Fibroblast of the conjunctiva (primary cell): ENCODE data around the gene RASGRP1.
"Not testable (repeated sequence)": the region's sequence is repeated elsewhere in the genome, so short reads cannot be mapped to it uniquely, and the experiment has no call there.

Experiments used
- DNase-seq: peaks from one replicate; pipeline ENCODE4 v3.0.0-alpha.2; 2010; ENCODE audit warnings: low read depth

RASGRP1 gene

DNA sequence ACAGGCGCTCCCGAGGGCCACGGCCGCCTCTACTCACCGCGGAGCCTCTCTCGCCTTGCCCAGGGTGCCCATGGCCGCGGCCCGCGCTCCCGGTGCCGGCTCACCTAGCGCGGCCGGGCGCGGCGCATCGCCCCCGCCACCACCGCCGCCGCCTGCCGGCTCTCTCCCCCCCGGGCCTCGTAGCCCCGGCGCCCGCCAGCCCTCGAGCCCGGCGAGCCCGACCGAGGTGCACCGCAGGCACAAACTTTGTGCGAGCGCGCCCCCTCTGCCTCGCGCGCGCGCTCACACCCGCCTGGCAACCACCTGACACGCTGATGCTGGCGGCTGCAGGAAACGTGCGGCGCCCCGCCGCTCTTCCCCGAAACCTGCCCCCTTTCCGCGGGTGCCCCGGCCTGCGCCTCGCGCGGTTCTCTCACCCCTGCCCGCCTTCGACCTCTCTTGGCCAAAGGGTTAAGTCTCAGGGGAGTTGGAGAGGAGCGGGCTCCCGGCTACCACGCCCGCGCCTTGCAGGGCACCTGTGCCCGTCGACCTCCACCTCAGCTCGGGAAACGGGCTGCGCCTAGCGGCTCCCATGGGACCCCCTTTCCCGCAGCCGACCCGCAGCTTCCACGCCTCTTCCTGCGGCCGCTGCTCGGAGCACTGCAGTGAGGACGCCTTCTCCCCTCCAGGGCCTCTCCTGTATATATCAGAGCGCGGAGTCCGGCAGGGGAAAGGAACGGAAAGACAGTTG, at the start of gene RASGRP1:
RASGRP1 (minus strand) TSS at position 258 of the 730 bp plus-strand sequence; CDS start at position 72, 186 bp downstream.
- no peak for DNase-seq

DNA sequence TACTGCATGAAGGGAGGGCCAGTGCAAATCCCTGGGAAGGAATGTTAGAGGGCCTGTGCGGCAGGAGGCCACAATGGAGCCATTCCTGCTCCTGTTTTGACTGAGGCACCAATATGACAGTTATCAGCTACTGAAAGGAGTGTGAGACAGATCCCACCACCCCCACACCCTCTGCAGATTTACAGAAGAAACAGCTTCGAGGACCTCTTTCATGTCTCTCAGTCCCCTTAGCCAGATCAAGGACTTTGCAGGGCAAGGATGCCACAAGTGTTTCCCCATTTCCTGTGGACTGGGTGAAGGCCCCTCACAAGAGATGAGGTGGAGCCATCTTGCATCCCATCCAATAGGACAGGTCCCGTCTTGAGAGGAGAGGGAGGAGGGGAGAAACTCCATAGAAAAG, 48.5 kb upstream of the RASGRP1 start:
- no peak for DNase-seq

DNA sequence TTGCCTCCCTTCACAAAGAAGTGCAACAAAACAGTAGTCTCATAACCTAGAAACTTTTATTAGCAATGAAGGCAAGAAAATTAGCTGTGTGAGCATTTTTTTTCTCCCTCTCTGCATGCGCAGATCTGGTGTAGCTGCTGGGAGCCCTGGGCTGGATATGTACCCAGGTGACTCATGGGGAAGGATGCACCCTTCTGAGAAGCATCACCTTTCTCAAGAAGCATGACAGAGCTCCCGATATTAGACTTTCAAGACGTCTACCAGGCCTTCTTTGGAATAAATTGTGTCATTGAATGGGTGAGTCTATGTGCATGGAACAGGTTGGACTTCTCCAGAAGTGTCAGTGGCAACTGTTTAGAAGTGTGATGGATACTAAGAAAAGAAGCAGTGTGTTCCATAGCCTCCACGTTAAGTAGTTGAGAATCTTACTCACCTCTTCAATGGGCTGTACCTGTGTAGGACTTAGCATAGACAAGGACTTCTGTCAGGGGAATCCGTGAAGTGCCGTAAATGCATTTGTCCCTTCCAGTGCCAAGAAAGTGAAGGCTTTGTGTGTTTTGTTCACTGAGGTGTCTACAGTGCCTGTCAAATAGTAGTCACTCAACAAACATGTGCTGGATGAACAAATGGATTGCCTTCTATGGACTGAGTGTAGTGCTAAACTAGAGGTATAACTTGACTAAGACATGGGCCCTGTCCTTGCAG, 47.7 kb upstream of the RASGRP1 start:
- no peak for DNase-seq

DNA sequence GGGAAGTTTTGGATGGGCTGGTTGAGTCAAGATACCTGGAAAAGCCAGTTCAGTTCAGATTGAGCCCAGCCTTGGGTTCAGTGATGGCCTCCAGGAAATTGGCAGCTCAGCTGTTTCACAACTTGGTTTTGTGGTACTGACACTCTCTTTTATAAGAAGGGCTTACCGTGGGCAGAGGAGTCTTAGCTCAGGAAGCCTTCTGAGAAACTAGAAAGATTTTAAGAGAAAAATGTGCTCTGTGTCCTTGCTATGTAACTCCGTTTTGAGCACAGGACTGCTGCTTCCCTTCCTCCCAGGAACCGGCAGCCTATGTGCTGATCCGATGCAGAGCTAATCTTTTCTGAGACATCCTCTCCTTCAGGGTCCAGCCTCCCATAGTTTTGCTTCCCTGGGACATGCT, 46.6 kb upstream of the RASGRP1 start:
- DNase-seq = no peak

DNA sequence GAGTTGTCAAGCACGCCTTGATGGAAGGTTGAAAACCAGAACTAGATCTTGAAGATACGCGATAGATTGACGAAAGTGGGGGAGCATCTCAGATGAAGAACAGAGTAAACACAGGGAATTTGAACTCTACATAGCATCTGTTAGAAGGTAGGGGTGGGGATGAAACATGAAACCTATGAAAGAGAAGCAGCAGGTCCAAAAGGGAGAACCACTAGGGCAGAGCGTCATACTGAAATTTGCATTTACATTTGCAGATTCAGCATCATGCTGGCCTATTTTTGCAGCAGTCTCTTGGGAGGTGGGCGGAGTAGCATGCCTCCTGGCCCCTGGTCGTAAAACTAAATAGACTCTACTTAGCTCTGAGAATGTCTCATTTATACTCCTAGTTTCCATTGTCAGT, 46.1 kb upstream of the RASGRP1 start:
- DNase-seq = no peak

DNA sequence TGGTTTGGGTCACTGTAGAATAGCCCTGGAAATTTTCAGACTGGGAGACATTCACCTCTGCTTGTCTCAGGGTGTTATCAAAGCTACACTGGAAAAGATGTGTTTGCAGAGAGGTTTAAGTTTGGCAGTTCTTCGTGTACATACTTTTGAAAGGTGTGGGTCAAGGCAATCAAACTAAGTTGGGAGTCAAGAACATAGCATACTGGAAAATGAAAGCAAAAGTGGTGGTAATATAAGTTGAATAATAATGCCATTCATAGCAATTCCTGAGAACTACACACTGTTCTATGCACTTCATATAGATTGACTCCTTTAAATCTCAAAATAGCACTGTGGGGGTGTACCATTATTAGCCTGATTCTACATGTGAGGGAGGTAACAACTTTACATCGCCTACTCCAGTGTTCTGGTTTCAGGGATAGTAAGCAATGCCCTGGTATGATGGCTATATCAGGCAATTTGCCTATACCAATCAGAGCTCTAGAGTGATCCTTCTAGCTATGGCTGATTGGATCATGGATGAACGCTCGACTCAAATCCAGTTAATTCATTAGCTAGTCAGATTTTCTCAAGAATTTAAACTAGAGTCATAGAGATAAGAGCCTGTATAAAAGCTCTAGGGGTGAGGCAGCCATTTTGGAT, 44.6 kb upstream of the RASGRP1 start:
- DNase-seq = no peak

DNA sequence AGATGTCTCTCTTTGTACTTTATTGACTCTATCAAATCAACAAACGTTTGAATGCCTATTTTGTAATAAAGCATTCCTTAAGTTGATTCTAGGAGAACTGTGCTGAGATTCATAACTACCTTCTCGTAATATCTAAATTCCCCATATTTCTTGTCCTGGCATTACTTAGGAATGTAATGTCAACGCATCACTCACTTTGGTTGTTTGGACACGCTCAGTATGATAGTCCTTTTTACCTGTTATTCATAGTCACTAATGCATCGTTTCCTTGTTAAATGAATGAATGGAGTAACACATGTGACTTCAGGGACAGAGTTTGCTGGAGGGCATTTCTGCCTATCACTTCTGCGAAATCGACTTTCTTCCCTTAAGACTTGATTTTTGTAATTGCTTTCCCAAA, 44.1 kb upstream of the RASGRP1 start:
- no peak for DNase-seq

DNA sequence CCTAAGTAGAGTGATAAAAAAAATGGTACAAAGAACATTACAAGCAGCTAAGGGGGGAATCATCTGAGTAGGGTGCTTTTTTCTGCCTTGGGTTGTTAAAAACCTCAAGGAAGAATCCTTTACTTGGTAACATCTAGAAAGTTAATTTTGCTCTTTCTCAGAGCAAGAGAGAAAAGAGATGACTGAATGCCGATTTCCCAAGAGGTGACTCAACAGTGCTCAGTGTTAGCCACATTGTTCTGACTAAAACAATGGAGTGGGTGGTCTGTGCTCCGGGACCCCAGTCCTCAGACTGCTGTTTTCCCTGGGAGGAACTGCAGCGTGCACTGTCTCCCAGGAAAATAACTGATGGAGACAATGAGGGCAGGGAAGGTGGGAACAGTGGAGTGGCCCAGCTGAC, 41.1 kb upstream of the RASGRP1 start:
- no peak for DNase-seq

DNA sequence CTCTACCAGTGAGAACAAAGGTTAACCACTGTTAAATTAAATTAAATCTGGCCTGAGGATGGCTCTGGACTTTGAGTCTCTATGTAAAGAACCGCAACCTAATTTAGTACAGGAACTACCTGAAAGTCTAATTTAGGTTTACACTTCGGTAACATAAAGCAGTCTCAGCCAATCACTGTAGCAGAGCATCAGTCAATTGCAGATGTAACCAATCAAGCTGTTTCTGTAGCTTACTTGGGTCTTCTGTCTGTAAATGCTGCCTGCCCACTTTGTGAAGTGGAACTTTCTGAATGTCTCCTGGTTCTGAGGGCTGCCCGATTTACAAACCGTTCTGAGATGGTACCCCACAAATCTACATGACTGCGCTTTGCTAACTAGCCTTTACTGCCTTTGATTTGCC, 39.1 kb upstream of the RASGRP1 start:
- no peak for DNase-seq

DNA sequence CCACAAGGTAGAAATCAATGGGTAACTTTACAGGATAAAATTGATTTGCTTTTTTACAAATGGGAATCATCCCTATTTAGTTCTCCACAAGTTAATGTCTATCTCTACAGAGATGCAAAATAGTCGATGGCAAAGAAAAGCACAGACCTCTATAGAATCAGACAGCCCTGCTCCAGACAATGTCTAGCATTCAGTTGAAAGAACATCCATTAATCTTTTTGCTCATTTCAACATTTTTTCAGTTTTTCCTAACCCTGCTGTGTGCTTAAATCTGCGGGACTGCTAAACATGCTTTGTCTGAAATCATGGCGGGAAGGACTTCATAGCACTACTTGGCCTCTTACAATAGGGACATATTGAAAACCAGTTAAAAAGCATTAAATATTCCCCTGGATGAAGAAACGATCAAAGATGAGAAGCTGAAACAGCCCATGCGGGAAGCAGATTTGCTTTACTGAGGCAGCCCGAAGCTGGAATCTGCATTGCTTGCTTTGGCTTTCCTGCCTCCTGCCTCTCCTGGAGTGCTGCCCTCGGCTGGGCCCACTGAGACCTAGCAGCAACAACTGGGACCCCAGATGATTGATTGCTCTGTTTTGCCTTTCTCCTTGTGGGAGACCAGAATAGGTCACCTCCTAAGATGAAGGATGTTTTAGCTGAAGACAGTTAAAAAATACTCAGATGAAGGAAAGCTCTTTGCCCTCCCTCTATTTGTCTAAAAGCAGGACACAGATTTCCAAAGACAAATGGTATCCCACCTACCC, 38.5 kb upstream of the RASGRP1 start:
- DNase-seq = no peak

DNA sequence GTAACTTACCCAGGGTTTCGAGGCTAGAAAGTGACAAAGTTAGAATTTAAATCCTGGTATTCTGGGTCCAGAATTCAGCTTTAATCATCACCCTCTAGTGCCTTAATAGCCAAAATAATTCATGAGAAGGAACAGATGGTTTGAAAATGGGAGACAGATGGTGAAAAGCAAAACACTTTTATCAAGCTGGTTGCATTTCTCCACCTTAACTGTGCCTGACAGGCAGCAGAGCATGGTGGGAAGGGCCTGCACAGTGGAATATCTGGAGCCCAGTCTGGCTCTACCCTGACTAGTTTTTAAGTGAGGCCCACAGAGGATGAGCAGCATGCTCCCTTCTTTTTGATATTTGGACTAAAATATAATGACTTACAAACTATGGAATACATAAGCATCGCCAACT, 35.6 kb upstream of the RASGRP1 start:
- DNase-seq = no peak

DNA sequence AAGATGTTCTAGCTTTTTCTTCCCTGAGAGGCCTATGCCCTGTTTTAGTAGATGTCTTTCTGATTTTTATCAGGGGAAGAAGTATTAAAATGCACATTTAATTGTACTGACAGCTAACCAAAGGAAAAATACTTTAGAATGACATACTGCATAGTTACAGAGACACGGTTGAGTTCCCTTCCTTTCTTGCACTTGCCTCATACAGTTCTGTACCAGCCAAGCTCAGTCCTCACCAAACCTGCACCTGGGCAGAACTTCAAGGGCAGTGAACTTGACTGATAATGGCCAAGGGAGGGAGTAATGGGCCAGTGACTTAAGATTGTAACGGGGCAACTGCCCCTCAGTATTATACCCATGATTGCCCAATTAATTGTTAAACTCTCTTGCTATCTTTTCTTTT, 34.1 kb upstream of the RASGRP1 start:
- no peak for DNase-seq

DNA sequence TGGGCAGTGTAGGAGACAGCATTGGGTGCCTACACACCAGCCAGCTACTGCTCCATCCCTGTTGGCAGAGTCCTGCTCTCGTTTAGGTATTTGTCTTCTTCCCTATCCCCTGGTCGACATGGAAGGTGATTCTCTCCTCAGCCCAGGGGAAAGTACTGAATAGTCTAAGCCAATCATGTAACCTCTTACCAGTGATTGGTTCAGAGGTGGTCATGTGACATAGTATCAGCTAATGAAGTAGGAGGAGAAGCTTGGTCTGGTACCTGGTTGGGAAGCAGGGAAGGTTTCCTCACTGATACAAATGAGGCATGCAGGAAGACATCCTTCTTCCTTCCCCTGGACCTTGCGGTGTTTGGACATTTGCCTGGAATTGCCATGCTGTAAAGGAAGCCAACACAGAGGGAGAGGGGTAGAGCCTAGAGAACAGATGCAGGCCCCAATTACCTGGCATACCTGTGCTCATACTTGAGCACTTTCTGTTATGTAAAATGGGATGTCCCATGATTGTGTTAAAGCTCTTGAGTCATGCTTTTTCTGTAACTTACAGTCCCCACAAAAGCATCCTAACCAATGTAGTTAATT, 32.7 kb upstream of the RASGRP1 start:
- no peak for DNase-seq

DNA sequence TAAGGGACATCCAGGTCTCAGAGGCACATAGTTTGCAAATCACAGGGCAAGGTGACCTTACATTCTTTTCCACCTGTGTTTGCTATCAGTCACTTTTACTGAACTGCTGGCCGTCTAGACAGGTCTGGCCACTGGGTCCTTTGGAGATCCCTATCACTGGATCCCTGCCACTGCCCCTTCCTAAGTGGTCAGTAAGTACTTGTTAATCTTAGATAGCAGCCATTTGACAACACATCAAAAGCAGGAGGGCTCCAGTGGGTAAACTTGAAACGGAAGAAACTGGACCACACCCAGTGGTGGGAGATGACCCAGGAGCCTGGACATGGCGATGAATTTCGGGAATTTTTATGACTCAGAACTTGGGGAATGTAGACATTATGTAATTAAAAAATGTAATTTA, 28.9 kb upstream of the RASGRP1 start:
- no peak for DNase-seq

DNA sequence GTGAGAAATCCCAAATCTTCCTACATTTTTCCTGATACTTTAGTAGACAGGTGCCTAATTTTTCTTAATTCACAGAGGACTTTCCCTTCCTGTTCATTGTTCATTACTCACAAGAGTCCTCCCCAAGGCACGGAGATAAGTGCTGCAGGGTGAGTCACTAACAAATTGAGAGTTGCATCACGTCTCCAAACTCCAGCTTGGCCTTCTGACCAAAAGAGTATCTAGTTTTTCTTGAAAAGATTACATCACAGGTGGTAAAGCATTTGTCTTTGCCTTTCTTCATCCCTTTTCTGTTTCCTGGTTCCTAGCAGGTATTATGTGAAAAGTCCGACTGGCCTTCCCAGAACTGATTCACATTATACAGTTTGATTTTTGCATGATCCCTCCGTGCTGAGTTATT, 24.9 kb upstream of the RASGRP1 start:
- DNase-seq = peak; percentile 47

DNA sequence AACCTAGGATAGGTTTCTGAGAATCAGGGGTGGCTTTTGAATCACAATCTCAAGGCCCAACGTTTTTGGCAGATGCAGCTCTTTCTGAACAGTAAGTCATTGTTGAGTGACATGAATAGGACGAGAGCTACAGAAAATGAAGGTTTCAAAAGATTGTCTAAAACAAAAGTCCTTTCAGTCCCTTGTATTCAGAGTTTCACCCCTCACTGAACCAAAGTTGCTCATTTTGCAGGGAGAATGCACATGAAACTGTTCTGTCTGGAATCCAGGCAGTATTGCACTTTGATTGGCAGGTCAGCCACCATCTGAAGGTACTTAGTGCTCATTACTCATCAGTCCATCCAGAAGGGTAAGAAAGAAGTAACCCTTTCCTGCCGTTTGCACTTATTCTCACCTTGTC, 24.1 kb upstream of the RASGRP1 start:
- DNase-seq = no peak

DNA sequence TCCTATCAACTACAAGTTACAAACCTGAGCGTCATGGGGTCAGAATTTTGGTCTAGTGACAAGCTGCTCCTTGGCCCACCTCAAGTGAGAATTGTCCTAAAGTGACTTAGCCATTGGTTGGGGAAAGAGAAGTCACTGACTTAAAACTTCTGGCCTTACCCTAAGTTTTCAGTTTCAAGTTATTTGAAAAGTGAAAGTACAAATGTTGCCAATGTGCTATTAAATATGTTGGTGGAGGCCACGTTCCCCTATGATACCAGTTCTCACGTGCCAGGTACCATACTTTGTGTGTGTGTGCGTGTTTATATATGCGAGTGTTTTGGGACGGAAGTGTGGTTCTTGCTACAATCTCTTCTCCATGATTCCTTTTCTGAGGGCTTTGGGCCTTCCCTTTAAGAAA, 22.6 kb upstream of the RASGRP1 start:
- no peak for DNase-seq

DNA sequence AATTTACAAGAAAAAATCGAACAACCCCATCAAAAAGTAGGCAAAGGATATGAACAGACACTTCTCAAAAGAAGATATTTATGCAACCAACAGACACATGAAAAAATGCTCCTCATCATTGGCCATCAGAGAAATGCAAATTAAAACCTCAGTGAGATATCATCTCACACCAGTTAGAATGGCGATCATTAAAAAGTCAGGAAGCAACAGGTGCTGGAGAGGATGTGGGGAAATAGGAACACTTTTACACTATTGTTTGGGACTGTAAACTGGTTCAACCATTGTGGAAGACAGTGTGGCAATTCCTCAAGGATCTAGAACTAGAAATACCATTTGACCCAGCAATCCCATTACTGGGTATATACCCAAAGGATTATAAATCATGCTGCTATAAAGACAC, 21.4 kb upstream of the RASGRP1 start:
- DNase-seq = not testable (repeated sequence)

DNA sequence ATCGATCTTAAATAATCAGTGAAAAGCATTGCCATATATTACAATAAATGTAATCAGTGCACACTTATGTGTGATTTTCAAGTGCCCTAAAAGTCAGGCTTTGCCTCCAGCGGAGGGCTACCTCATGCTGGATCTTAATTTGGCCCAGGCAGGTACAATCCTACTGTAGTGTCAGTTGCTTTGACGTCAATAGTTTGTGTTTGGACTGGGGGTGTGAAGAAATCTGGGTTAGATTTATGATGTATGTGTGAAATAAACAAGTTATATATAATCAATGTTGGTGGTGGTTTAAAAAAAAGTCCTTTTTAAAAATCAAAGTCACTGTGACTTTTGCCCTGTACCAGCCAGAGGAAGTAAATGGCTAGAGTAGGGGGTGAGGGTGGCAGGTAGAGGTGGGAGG, 14.0 kb upstream of the RASGRP1 start:
- DNase-seq = no peak

DNA sequence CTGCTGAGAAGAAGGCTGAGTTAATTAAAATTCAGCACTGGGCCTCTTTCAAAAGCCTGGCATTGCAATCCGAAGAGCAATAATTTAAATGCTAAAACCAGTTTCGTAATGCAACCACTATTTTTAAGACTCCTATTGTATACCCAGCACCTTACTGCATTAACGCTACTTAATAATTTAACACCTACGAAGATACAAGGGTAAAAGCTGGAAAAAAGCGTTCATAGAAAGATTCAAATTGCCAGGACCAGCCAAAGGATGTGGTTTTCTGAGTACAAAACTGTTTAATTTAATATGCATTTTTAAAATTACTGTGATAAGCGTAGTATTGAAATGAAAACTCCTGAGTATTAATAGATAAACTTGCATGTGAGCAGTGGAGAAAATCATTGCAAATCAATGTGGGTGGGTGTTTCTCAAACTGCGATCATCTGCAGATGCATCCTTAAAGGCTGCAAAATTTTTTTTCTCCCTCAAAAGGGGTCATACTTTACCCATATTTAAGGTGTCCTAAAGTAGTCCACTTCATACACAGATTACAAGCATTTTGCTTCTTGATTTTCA, 12.9 kb upstream of the RASGRP1 start:
- DNase-seq = no peak

DNA sequence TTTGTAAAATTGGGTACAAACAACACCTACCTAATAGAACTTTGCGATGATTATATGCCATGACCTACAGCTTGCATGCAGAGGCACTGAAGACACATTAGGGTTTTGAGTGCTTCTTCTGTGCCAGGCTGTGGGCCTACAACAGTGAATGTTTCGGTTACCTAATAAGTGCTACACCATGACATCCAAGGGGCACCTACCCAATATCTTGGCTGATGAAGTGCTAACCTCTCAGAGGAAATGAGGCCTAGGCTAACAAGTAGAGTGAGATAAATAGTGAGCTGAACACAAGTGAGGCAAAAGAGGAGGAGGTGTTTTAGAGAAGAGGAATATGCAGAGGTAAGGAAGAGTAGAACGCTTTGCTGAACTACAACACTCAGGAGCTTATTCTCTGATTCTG, 12.2 kb upstream of the RASGRP1 start:
- no peak for DNase-seq

DNA sequence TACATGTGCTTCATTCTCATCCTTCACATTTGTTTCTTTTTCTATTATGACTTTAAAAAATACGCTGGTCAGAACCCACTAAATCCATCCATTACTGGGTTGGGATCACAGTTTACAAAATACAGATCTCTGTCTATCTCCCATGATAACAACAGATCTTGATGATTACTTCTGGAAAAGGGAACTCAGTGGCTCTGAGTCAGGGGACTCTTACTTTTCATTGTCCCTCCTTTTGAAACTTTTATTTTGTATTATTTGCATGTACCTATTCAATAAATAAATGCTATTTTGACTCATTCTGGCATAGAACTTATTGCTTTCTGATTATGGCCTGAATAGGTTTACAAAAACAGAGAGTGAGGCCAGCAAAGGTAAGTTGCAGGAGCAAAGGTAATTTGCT, 11.6 kb upstream of the RASGRP1 start:
- no peak for DNase-seq
